A549 treated with dexamethasone at 1 μM for 4 hours (cell line): ENCODE data around the gene MEIG1. TPM values are rescaled to one million over a fixed set of nuclear protein-coding genes. Genes with fewer than 3 reads are reported as not detected.

Experiments used
- total RNA-seq: library from RNA; stranded (reverse); fragments of 200-300 nt; extraction: Qiagen RNA extraction; gene quantifications from 5 replicates; pipeline ENCODE4 v1.2.3, GENCODE V29; 2022

Gene MEIG1, protein sequence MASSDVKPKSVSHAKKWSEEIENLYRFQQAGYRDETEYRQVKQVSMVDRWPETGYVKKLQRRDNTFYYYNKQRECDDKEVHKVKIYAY
- total RNA-seq = 0.41 to 1.2 TPM (median 0.77 TPM) in 5 replicates

DNA sequence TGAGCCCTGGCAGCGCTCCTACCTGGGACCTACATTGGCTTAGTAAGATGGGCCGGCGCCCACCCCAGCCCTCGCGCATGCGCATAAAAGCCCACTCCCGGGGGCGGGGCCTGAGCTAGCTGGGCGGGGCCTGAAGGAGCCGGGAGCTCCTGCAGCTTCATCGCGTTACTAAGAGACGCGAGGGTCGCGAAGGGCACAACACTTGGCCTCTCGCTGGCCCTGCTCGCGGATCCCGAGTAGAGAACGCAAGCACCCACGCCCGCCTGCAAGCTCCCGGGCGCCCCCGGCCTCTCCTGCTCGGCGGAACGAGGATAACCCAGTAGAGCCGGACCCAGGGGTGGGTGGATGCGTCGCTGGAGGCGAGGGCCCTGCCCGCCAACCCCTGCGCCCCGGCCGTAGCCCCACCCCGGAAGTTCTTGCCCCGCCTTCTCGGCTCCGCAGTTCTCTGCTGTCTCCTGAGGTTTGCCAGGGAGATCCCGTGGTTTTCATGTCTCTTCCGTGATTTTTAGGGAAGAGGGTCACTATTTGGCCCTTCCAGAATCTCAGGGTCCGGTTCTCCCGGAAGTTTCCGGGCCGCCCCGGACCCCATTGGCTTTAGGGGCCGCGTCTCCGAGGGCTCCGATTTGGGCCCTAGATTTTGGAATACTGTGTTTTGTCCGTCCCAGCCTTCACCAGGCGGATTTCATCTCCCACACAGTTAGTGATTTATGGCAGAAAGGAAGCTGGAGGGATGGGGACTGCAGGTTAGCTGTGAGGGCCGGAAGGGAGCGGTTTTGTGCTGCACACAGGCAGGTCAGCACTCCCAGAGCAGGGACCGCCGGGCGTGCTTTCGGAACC, at the start of gene MEIG1:
Gene MEIG1, plus strand, starts transcription at position 168 of the 837 bp plus-strand sequence. CDS start 7,081 bp downstream, outside the sequence.

DNA sequence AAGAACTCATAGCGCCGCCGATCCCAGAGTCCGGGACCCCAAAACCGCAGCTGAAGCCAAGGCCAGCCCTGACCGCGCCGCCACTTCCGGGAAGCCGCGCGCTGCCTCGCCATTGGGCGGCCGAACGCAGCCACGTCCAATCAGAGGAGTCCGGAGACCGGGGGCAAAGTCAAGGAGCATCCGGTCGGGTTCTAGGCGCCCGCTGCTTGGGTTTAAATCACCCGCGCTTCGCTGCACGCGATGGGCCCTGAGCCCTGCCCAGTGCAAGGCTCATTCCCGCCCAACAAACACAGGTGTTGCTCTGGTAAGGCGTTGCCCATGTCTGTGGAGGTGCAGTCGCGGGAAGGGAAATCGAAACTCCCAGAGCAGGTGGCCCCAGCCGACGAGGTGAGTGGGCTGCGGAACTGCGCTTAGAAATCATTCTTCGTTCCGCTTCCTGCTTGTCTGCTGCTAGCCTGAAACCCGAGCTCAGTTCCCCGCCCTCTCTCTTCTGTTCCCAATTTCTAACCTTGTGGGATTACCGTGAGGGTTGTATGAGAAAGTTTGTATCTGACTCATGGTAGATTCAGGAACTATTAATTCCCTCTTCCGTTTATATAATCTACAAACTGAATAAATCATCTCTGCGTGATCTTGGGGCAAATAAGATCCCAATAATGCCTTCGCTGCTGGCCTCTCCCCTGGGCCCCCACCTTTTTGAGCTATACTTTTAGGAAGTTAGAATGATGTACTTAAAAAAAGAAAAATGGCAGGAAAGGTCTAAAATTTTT, 5.0 kb upstream of the MEIG1 start, which contains the start of gene DCLRE1C:
Gene DCLRE1C, minus strand, starts transcription at position 96 of the 770 bp plus-strand sequence. Its CDS starts 86 bp downstream, at position 10.

Other genes starting within 250 kb of the MEIG1 start
- 100 to 136 TPM (median 120 TPM) in 5 replicates for gene FAM107B, start 184.5 kb upstream of the MEIG1 start, total RNA-seq
- 0.86 to 2.1 TPM (median 1.3 TPM) in 5 replicates for gene CDNF, start 121.4 kb upstream of the MEIG1 start, total RNA-seq
- 39.5 to 43.0 TPM (median 42.3 TPM) in 5 replicates for gene HSPA14, start 121.1 kb upstream of the MEIG1 start, total RNA-seq
- 10.8 to 11.9 TPM (median 10.9 TPM) in 5 replicates for gene MSANTD7, start 121.1 kb upstream of the MEIG1 start, total RNA-seq
- 18.3 to 23.1 TPM (median 20.3 TPM) in 5 replicates for gene SUV39H2, start 80.5 kb upstream of the MEIG1 start, total RNA-seq
- 4.6 to 7.4 TPM (median 6.5 TPM) in 5 replicates for gene DCLRE1C, start 5.3 kb upstream of the MEIG1 start, total RNA-seq
- gene OLAH, start 84.6 kb downstream of the MEIG1 start, total RNA-seq = 0.90 to 1.1 TPM (median 1.0 TPM) in 5 replicates
- 1.2 to 1.5 TPM (median 1.4 TPM) in 5 replicates for gene ACBD7, start 129.4 kb downstream of the MEIG1 start, total RNA-seq
- 33.7 to 36.6 TPM (median 34.6 TPM) in 5 replicates for gene RPP38, start 138.0 kb downstream of the MEIG1 start, total RNA-seq
- 19.5 to 23.5 TPM (median 21.8 TPM) in 5 replicates for gene NMT2, start 209.3 kb downstream of the MEIG1 start, total RNA-seq